Measurements from ENCODE around the gene ESYT3.

The ESYT3 gene

DNA sequence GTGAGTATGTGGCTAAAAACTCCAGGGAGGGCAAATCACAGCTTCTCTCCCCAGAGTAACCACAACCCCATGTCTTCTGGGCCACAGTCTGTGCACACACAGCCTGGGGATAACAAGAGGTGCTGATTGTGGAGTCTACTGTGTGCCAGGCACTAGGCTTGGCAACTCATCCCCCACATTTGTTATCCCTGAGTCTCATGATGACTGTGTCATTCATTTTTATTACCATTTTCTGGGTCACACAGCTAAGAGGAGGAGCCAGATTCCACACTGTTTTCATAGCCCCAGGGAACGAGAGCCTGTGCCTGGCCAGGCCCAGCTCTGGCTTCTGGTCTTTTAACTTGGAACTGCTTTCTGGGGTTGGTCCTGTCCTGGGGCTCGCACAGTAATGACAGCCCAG is 34.5 kb downstream of the ESYT3 start:
- TF ChIP-seq CTCF (IDR thresholded peaks at IDR 0.05; ENCODE audit: extremely low read depth, insufficient read depth, missing control alignments), result no peak
- no peak for DNase-seq (ENCODE audit: low spot score)
- in situ Hi-C loops (cut with MboI; ENCODE audit: low pct_unique_long_range_greater_than_20kb, low sequenced_read_pairs, unreplicated experiment), result loop anchor here (25.0 kb wide), 1 partner anchor 468 kb away; the partner anchor contains the start of genes FOXL2 and FOXL2NB

- no peak for TF ChIP-seq CTCF (IDR thresholded peaks at IDR 0.05; ENCODE audit: extremely low read depth, insufficient read depth, missing control alignments)
- no peak for DNase-seq (ENCODE audit: low spot score)
- in situ Hi-C loops (cut with MboI; ENCODE audit: low pct_unique_long_range_greater_than_20kb, low sequenced_read_pairs, unreplicated experiment), result loop anchor here (25.0 kb wide), 1 partner anchor 467 kb away; the partner anchor contains the start of genes FOXL2 and FOXL2NB
Measured at GRCh38 chr3:138469874-138470273, 35.5 kb downstream of the ESYT3 start.

- no peak for DNase-seq (ENCODE audit: low spot score)
- TF ChIP-seq CTCF (IDR thresholded peaks at IDR 0.05; ENCODE audit: extremely low read depth, insufficient read depth, missing control alignments), result no peak
- in situ Hi-C loops (cut with MboI; ENCODE audit: low pct_unique_long_range_greater_than_20kb, low sequenced_read_pairs, unreplicated experiment), result loop anchor here (25.0 kb wide), 1 partner anchor 467 kb away; the partner anchor contains the start of genes FOXL2 and FOXL2NB
Measured at GRCh38 chr3:138470687-138471086, 36.3 kb downstream of the ESYT3 start.

- in situ Hi-C loops (cut with MboI; ENCODE audit: low pct_unique_long_range_greater_than_20kb, low sequenced_read_pairs, unreplicated experiment), result loop anchor here (25.0 kb wide), 1 partner anchor 466 kb away; the partner anchor contains the start of genes FOXL2 and FOXL2NB
- no peak for DNase-seq (ENCODE audit: low spot score)
- no peak for TF ChIP-seq CTCF (IDR thresholded peaks at IDR 0.05; ENCODE audit: extremely low read depth, insufficient read depth, missing control alignments)
Measured at GRCh38 chr3:138471481-138471880, 37.1 kb downstream of the ESYT3 start.

GRCh38 chr3:138472141-138472825 is 37.9 kb downstream of the ESYT3 start:
- no peak for DNase-seq (ENCODE audit: low spot score)
- in situ Hi-C loops (cut with MboI; ENCODE audit: low pct_unique_long_range_greater_than_20kb, low sequenced_read_pairs, unreplicated experiment), result loop anchor here (25.0 kb wide), 1 partner anchor 465 kb away; the partner anchor contains the start of genes FOXL2 and FOXL2NB
- no peak for TF ChIP-seq CTCF (IDR thresholded peaks at IDR 0.05; ENCODE audit: extremely low read depth, insufficient read depth, missing control alignments)

DNA sequence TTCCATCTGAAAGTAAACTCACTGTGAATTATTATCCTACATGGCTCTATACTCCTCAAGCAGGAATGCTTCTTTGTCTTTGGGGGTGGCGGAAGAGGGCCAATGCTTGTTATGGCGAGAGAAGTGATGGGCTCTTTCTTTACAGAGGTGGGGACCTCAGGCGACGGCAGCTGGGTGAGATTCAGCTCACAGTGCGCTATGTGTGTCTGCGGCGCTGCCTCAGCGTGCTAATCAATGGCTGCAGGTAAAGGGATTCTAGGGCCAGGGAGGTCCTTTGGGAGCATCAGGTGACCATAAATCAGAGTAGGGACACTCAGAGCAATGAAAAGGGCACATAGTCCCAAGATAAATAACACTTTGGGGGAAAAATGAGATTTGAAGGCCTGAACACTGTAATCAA is 39.0 kb downstream of the ESYT3 start:
- in situ Hi-C loops (cut with MboI; ENCODE audit: low pct_unique_long_range_greater_than_20kb, low sequenced_read_pairs, unreplicated experiment), result loop anchor here (25.0 kb wide), 1 partner anchor 464 kb away; the partner anchor contains the start of genes FOXL2 and FOXL2NB

More for the DNA sequence above, 39.0 kb downstream of the ESYT3 start:
- DNase-seq (ENCODE audit: low spot score), result no peak
- no peak for TF ChIP-seq CTCF (IDR thresholded peaks at IDR 0.05; ENCODE audit: extremely low read depth, insufficient read depth, missing control alignments)

All from GM13977 (cell line).